Liver (tissue), 9 donors: ENCODE measurements around the gene SNX17. TPM values are rescaled to one million over a fixed set of nuclear protein-coding genes. Genes with fewer than 3 reads are reported as not detected.

Source experiments
- DNase-seq: peaks from one replicate; pipeline ENCODE4 v3.0.0-alpha.2; 2017; ENCODE audit warnings: low spot score
- H3K27ac ChIP-seq, 2 donors: one replicate each; pipeline ENCODE4 v1.7.0; 2013; ENCODE audit warnings: inconsistent platforms in 2 of 2, low read length in 2 of 2, control low read depth in 1 of 2, low read depth in 1 of 2, mild to moderate bottlenecking in 1 of 2
- H3K27me3 ChIP-seq, 4 donors: one replicate each; pipeline versions ENCODE4 v1.6.1 to v1.7.0; 2013; ENCODE audit warnings: low read length in 3 of 4, inconsistent platforms in 1 of 4, mild to moderate bottlenecking in 1 of 4, moderate library complexity in 1 of 4; ENCODE audit not compliant: control insufficient read depth in 4 of 4, insufficient read depth in 4 of 4
- H3K36me3 ChIP-seq, 4 donors: one replicate each; pipeline versions ENCODE4 v1.6.1 to v1.7.0; 2013; ENCODE audit warnings: low read length in 3 of 4, mild to moderate bottlenecking in 3 of 4, low read depth in 1 of 4, moderate library complexity in 1 of 4; ENCODE audit not compliant: control insufficient read depth in 4 of 4, insufficient read depth in 3 of 4
- H3K4me1 ChIP-seq, 4 donors: one replicate each; pipeline versions ENCODE4 v1.6.1 to v1.7.0; 2013; ENCODE audit warnings: low read length in 3 of 4, mild to moderate bottlenecking in 3 of 4, moderate library complexity in 1 of 4; ENCODE audit not compliant: control insufficient read depth in 4 of 4, insufficient read depth in 4 of 4
- H3K4me3 ChIP-seq, 3 donors: one replicate each; pipeline versions ENCODE4 v1.6.1 to v1.7.0; 2013; ENCODE audit warnings: low read length in 3 of 3, control low read depth in 1 of 3, low read depth in 1 of 3, mild to moderate bottlenecking in 1 of 3
- H3K9ac ChIP-seq, 2 donors: one replicate each; pipeline ENCODE4 v1.7.0; 2013; ENCODE audit warnings: low read length in 2 of 2, mild to moderate bottlenecking in 2 of 2, moderate library complexity in 2 of 2, control low read depth in 1 of 2, low read depth in 1 of 2
- H3K9me3 ChIP-seq, 4 donors: one replicate each; pipeline versions ENCODE4 v1.6.1 to v1.7.0; 2013; ENCODE audit warnings: low read length in 3 of 4; ENCODE audit not compliant: control insufficient read depth in 4 of 4
- ATF3 ChIP-seq: IDR thresholded peaks from 2 replicates; pipeline ENCODE4 v1.6.1; 2016; ENCODE audit warnings: antibody characterized with exemption
- CTCF ChIP-seq: fragments of 150-350 bp; IDR thresholded peaks from 2 replicates; pipeline ENCODE4 v1.5.1; 2017; ENCODE audit warnings: improper control_type of control experiment, low read depth, low read length; ENCODE audit not compliant: missing input control
- EGR1 ChIP-seq, 2 donors: IDR thresholded peaks; 2 replicates each; pipeline ENCODE4 v1.6.1; 2016 to 2018; ENCODE audit warnings: antibody characterized with exemption in 2 of 2, low read depth in 2 of 2
- FOXA1 ChIP-seq: IDR thresholded peaks from 2 replicates; pipeline ENCODE4 v1.6.1; 2016; ENCODE audit warnings: antibody characterized with exemption
- FOXA2 ChIP-seq: IDR thresholded peaks from 2 replicates; pipeline ENCODE4 v1.6.1; 2016; ENCODE audit warnings: antibody characterized with exemption
- GABPA ChIP-seq, 2 donors: IDR thresholded peaks in 1 of 2; conservative IDR thresholded peaks in 1 of 2; 2 replicates each; pipeline ENCODE4 v1.6.1; 2016; ENCODE audit warnings: antibody characterized with exemption in 2 of 2, mild to moderate bottlenecking in 1 of 2, moderate library complexity in 1 of 2
- HNF4G ChIP-seq: IDR thresholded peaks from 2 replicates; pipeline ENCODE4 v1.6.1; 2016; ENCODE audit warnings: antibody characterized with exemption
- JUND ChIP-seq, 2 donors: IDR thresholded peaks; 2 replicates each; pipeline ENCODE4 v1.6.1; 2016; ENCODE audit warnings: antibody characterized with exemption in 2 of 2
- MAX ChIP-seq: IDR thresholded peaks from 2 replicates; pipeline ENCODE4 v1.6.1; 2016; ENCODE audit warnings: antibody characterized with exemption
- NR2F2 ChIP-seq: IDR thresholded peaks from 2 replicates; pipeline ENCODE4 v1.6.1; 2016; ENCODE audit warnings: antibody characterized with exemption
- RAD21 ChIP-seq, 2 donors: IDR thresholded peaks; 2 replicates each; pipeline ENCODE4 v1.6.1; 2016; ENCODE audit warnings: antibody characterized with exemption in 2 of 2, mild to moderate bottlenecking in 2 of 2
- REST ChIP-seq: IDR thresholded peaks from 2 replicates; pipeline ENCODE4 v1.6.1; 2016; ENCODE audit warnings: antibody characterized with exemption, mild to moderate bottlenecking
- SP1 ChIP-seq: IDR thresholded peaks from 2 replicates; pipeline ENCODE4 v1.6.1; 2018; ENCODE audit warnings: antibody characterized with exemption, mild to moderate bottlenecking
- TAF1 ChIP-seq: conservative IDR thresholded peaks from 2 replicates; pipeline ENCODE4 v1.6.1; 2016; ENCODE audit warnings: antibody characterized with exemption, mild to moderate bottlenecking
- YY1 ChIP-seq: IDR thresholded peaks from 2 replicates; pipeline ENCODE4 v1.6.1; 2016; ENCODE audit warnings: antibody characterized with exemption, mild to moderate bottlenecking
- ZBTB33 ChIP-seq: IDR thresholded peaks from 2 replicates; pipeline ENCODE4 v1.6.1; 2016; ENCODE audit warnings: antibody characterized with exemption
- WGBS: extraction: QIAGEN DNeasy Blood & Tissue Kit; methylation state at CpG from one replicate; pipeline ENCODE4 v1.1.7; 2013; 5-methylcytosine and 5-hydroxymethylcytosine counted together
- polyA plus RNA-seq, 2 donors: library from polyadenylated mRNA; stranded (reverse) in 1 of 2; unstranded in 1 of 2; fragments of 200-250 nt in 1 of 2; fragments of >200 nt in 1 of 2; fragmentation: Nextera tagmentation in 1 of 2; extraction: Ambion mirVana in 1 of 2; gene quantifications; one replicate each; pipeline versions ENCODE4 v1.2.1 to v1.2.3, GENCODE V29; 2013 to 2015
- total RNA-seq, 2 donors: library from RNA; depleted of rRNA; stranded (reverse); fragments of >200 nt; gene quantifications; one replicate each; pipeline ENCODE4 v1.2.3, GENCODE V29; 2014
- donor health status: healthy.
- donor health status: healthy.
- donor health status: healthy.
- donor health status: healthy.
- donor health status: healthy.

SNX17 gene
- total and polyA plus RNA-seq, 4 donors, result 53.7 to 65.3 (median 59.1) TPM

GRCh38 chr2:27373567-27373966 is 3.2 kb downstream of the SNX17 start (continued):
- no peak for TF ChIP-seq ZBTB33

GRCh38 chr2:27375513-27376099 is 5.2 kb downstream of the SNX17 start:
- Histone ChIP-seq H3K27me3 (no peaks in the 10 kb centered on the region), H3K9ac (no peak overlapping the region), H3K4me1 (peaks cover 7 to 67% (median 58%) of the 10 kb centered on the region in 4 donors), H3K4me3 (no peak overlapping the region), H3K36me3 (peaks cover 18 to 46% (median 27%) of the 10 kb centered on the region in 4 donors), H3K27ac (no peak overlapping the region), H3K9me3 (no peaks in the 10 kb centered on the region)
- WGBS, result 92% methylated on average over 20 of the region's 20 CpGs
- TF ChIP-seq MAX, result no peak
- TF ChIP-seq NR2F2, result no peak
- no peak for TF ChIP-seq FOXA1
- no peak for TF ChIP-seq RAD21 (IDR thresholded peaks at IDR 0.05)
- no peak for TF ChIP-seq SP1
- no peak for TF ChIP-seq REST
- no peak for TF ChIP-seq GABPA (IDR thresholded peaks at IDR 0.05 in 1 of 2, conservative IDR thresholded peaks at IDR 0.05 in 1 of 2)
- no peak for TF ChIP-seq JUND (IDR thresholded peaks at IDR 0.05)
- no peak for TF ChIP-seq ATF3
- no peak for TF ChIP-seq CTCF
- TF ChIP-seq YY1, result no peak
- no peak for TF ChIP-seq FOXA2
- TF ChIP-seq ZBTB33, result no peak
- no peak for TF ChIP-seq TAF1
- TF ChIP-seq EGR1 (IDR thresholded peaks at IDR 0.05; ENCODE audit: low read depth in 2 of 2), result no peak
- TF ChIP-seq HNF4G, result no peak
- no peak for DNase-seq
